H1 (cell line): ENCODE results near the gene P3H1. TPM values are rescaled to one million over a fixed set of nuclear protein-coding genes. Genes with fewer than 3 reads are reported as not detected.

Experiments
- CTCF ChIA-PET: fragments of 300-600 bp; sonication (Branson Sonifier 250); formaldehyde crosslinking; loops from one replicate; lab custom pipeline; 2021; ENCODE audit not compliant: partially characterized antibody; lab: Charles Lee
- POLR2A ChIA-PET: fragments of 300-600 bp; sonication (Branson Sonifier 250); formaldehyde crosslinking; loops from one replicate; lab custom pipeline; 2021; ENCODE audit warnings: inconsistent platforms; ENCODE audit not compliant: partially characterized antibody; lab: Charles Lee
- DNase-seq, 2 experiments: peaks; one replicate each; pipeline versions ENCODE4 v3.0.0 to v3.0.0-alpha.2; 2010 to 2022; ENCODE audit warnings: low spot score in 2 of 2, low read depth in 1 of 2, mixed read lengths in 1 of 2
- FAIRE-seq: peaks from 2 replicates; lab custom pipeline; 2011; peaks lifted over from hg19 to GRCh38; lab: Jason Lieb, UNC
- H2AFZ ChIP-seq: 2 replicates; pipeline ENCODE4 v1.8.1; 2012; ENCODE audit warnings: low read length, inconsistent platforms
- H2AK5ac ChIP-seq: 2 replicates; pipeline ENCODE4 v1.6.1; 2013; ENCODE audit warnings: low read depth, low read length
- H2BK120ac ChIP-seq: replicated peaks from 2 replicates; pipeline ENCODE3; 2013; ENCODE audit warnings: low read depth, low read length, inconsistent platforms
- H2BK12ac ChIP-seq: 2 replicates; pipeline ENCODE4 v1.6.1; 2013; ENCODE audit warnings: low read depth, low read length
- H2BK15ac ChIP-seq: 2 replicates; pipeline ENCODE4 v1.6.1; 2013; ENCODE audit warnings: low read length
- H2BK20ac ChIP-seq: 2 replicates; pipeline ENCODE4 v1.6.1; 2013; ENCODE audit warnings: low read length
- H2BK5ac ChIP-seq: 2 replicates; pipeline ENCODE4 v1.6.1; 2013; ENCODE audit warnings: low read depth, low read length
- H3K14ac ChIP-seq: 2 replicates; pipeline ENCODE4 v1.6.1; 2013; ENCODE audit warnings: inconsistent platforms; ENCODE audit not compliant: insufficient read length
- H3K18ac ChIP-seq: 2 replicates; pipeline ENCODE4 v1.6.1; 2013; ENCODE audit warnings: low read length; ENCODE audit errors: extremely low read depth
- H3K23ac ChIP-seq: 2 replicates; pipeline ENCODE4 v1.6.1; 2013; ENCODE audit warnings: inconsistent platforms; ENCODE audit not compliant: insufficient read length
- H3K23me2 ChIP-seq: 2 replicates; pipeline ENCODE4 v1.6.1; 2013; ENCODE audit warnings: low read depth, low read length
- H3K27ac ChIP-seq: 2 replicates; pipeline ENCODE4 v1.6.1; 2011; ENCODE audit warnings: low read depth, low read length, inconsistent platforms
- H3K27me3 ChIP-seq, 4 experiments: replicated peaks in 1 of 4; 1 replicate in 1 of 4; 2 replicates in 3 of 4; pipeline versions ENCODE4 v1.6.1 to v1.8.1; 2011 to 2013; ENCODE audit warnings: low read length in 3 of 4, mild to moderate bottlenecking in 3 of 4, inconsistent platforms in 2 of 4, mixed read lengths in 2 of 4, moderate library complexity in 1 of 4; ENCODE audit not compliant: control insufficient read depth in 3 of 4, insufficient read depth in 3 of 4; ENCODE audit errors: extremely low read depth in 1 of 4
- H3K36me3 ChIP-seq, 4 experiments: 2 replicates each; pipeline versions ENCODE4 v1.6.1 to v1.8.1; 2011 to 2013; ENCODE audit warnings: mild to moderate bottlenecking in 4 of 4, low read length in 3 of 4, moderate library complexity in 2 of 4, control low read depth in 1 of 4, inconsistent platforms in 1 of 4; ENCODE audit not compliant: insufficient read depth in 4 of 4, control insufficient read depth in 2 of 4
- H3K4ac ChIP-seq: replicated peaks from 2 replicates; pipeline ENCODE3; 2013; ENCODE audit warnings: low read length, low read depth, mixed read lengths, inconsistent platforms; ENCODE audit not compliant: insufficient read length
- H3K4me1 ChIP-seq, 4 experiments: replicated peaks in 1 of 4; 1 replicate in 1 of 4; 2 replicates in 3 of 4; pipeline versions ENCODE4 v1.6.1 to v1.8.1; 2011 to 2013; ENCODE audit warnings: low read length in 3 of 4, inconsistent platforms in 2 of 4, mixed read lengths in 1 of 4; ENCODE audit not compliant: insufficient read depth in 4 of 4, control insufficient read depth in 3 of 4
- H3K4me2 ChIP-seq, 2 experiments: 2 replicates each; pipeline versions ENCODE4 v1.6.1 to v1.8.1; 2011 to 2013; ENCODE audit warnings: low read depth in 2 of 2, low read length in 2 of 2, control low read depth in 1 of 2, inconsistent platforms in 1 of 2, mild to moderate bottlenecking in 1 of 2; ENCODE audit not compliant: insufficient read depth in 1 of 2
- H3K4me3 ChIP-seq, 4 experiments: fragments of 200-600, 300-600 bp in 1 of 4; sonication (generic), shearing (Covaris generic), sonication (Bioruptor Twin) in 1 of 4; 2 replicates each; pipeline versions ENCODE4 v1.5.1 to v1.8.1; 2011 to 2016; ENCODE audit warnings: low read length in 4 of 4, low read depth in 3 of 4, control low read depth in 2 of 4, inconsistent platforms in 2 of 4, mild to moderate bottlenecking in 2 of 4, mixed read lengths in 1 of 4, moderate library complexity in 1 of 4; ENCODE audit not compliant: insufficient read depth in 2 of 4; ENCODE audit errors: extremely low read depth in 1 of 4
- H3K56ac ChIP-seq: replicated peaks from 2 replicates; pipeline ENCODE3; 2013; ENCODE audit warnings: low read depth, mild to moderate bottlenecking, mixed read lengths, low read length, inconsistent platforms; ENCODE audit not compliant: insufficient read length
- H3K79me1 ChIP-seq: 2 replicates; pipeline ENCODE4 v1.6.1; 2013; ENCODE audit warnings: low read depth, low read length, control low read depth
- H3K79me2 ChIP-seq, 2 experiments: 2 replicates each; pipeline versions ENCODE4 v1.6.1 to v1.8.1; 2012 to 2013; ENCODE audit warnings: low read length in 2 of 2, mild to moderate bottlenecking in 2 of 2, inconsistent platforms in 1 of 2; ENCODE audit not compliant: insufficient read depth in 2 of 2, control insufficient read depth in 1 of 2
- H3K9ac ChIP-seq, 4 experiments: replicated peaks in 1 of 4; 1 replicate in 1 of 4; 2 replicates in 3 of 4; pipeline versions ENCODE4 v1.6.1 to v1.8.1; 2011 to 2013; ENCODE audit warnings: low read depth in 3 of 4, low read length in 3 of 4, control low read depth in 2 of 4, mild to moderate bottlenecking in 2 of 4, moderate library complexity in 2 of 4, inconsistent platforms in 1 of 4; ENCODE audit errors: extremely low read depth in 1 of 4
- H3K9me3 ChIP-seq, 2 experiments: 2 replicates each; pipeline versions ENCODE4 v1.6.1 to v1.8.1; 2012 to 2013; ENCODE audit warnings: mild to moderate bottlenecking in 2 of 2, moderate library complexity in 2 of 2, control low read depth in 1 of 2, inconsistent platforms in 1 of 2, low read depth in 1 of 2, low read length in 1 of 2, mixed read lengths in 1 of 2; ENCODE audit not compliant: insufficient read depth in 2 of 2
- H4K20me1 ChIP-seq, 2 experiments: replicated peaks in 1 of 2; 2 replicates each; pipeline versions ENCODE3 to v1.8.1; 2011 to 2013; ENCODE audit warnings: inconsistent platforms in 2 of 2, low read length in 2 of 2, mild to moderate bottlenecking in 1 of 2; ENCODE audit not compliant: insufficient read depth in 2 of 2, control insufficient read depth in 1 of 2
- H4K5ac ChIP-seq: 2 replicates; pipeline ENCODE4 v1.6.1; 2013; ENCODE audit warnings: low read length, low read depth, mixed read lengths, inconsistent platforms; ENCODE audit not compliant: insufficient read length
- H4K8ac ChIP-seq: 2 replicates; pipeline ENCODE4 v1.8.0; 2013; ENCODE audit warnings: mild to moderate bottlenecking, moderate library complexity, low read length, inconsistent platforms; ENCODE audit not compliant: insufficient read depth; ENCODE audit errors: extremely low read depth
- H4K91ac ChIP-seq: replicated peaks from 2 replicates; pipeline ENCODE3; 2013; ENCODE audit warnings: low read length, mixed read lengths, inconsistent platforms; ENCODE audit not compliant: insufficient read length
- CBX8 ChIP-seq: fragments of 300-800, 300-1000 bp; sonication (generic); IDR thresholded peaks from 2 replicates; pipeline ENCODE4 v1.7.1; 2016; ENCODE audit warnings: low read depth, low read length, borderline replicate concordance
- CHD2 ChIP-seq: IDR thresholded peaks from 2 replicates; pipeline ENCODE4 v1.6.1; 2012; ENCODE audit warnings: low read length, improper control_type of control experiment
- EP300 ChIP-seq, 2 experiments: IDR thresholded peaks; 1 replicate in 1 of 2; 2 replicates in 1 of 2; pipeline ENCODE4 v1.6.1; 2011 to 2012; ENCODE audit warnings: low read depth in 2 of 2, low read length in 2 of 2, mild to moderate bottlenecking in 2 of 2, borderline replicate concordance in 1 of 2, inconsistent platforms in 1 of 2, moderate library complexity in 1 of 2
- MAFK ChIP-seq: IDR thresholded peaks from 2 replicates; pipeline ENCODE4 v1.6.1; 2012; ENCODE audit warnings: low read depth, mild to moderate bottlenecking, improper control_type of control experiment, low read length
- POLR2A ChIP-seq, 2 experiments: IDR thresholded peaks; 1 replicate in 1 of 2; 2 replicates in 1 of 2; pipeline ENCODE4 v1.6.1; 2011; ENCODE audit warnings: low read depth in 2 of 2, low read length in 2 of 2, mild to moderate bottlenecking in 2 of 2; ENCODE audit errors: control extremely low read depth in 1 of 2
- SAP30 ChIP-seq: fragments of 300-600 bp; sonication (generic); IDR thresholded peaks from 2 replicates; pipeline ENCODE4 v1.7.1; 2012; ENCODE audit warnings: low read length, moderate library complexity, mild to moderate bottlenecking, inconsistent platforms; ENCODE audit not compliant: insufficient read depth, insufficient replicate concordance
- SP2 ChIP-seq: IDR thresholded peaks from 2 replicates; pipeline ENCODE4 v1.6.1; 2012; ENCODE audit warnings: mild to moderate bottlenecking, low read length, inconsistent platforms
- SP4 ChIP-seq: IDR thresholded peaks from 2 replicates; pipeline ENCODE4 v1.6.1; 2012; ENCODE audit warnings: low read length, inconsistent platforms
- TAF1 ChIP-seq: IDR thresholded peaks from 2 replicates; pipeline ENCODE4 v1.6.1; 2011; ENCODE audit warnings: mild to moderate bottlenecking, low read depth, low read length
- WGBS, 2 experiments: shearing (Covaris generic) in 1 of 2; methylation state at CpG; one replicate each; pipeline versions ENCODE4 v1.1.6 to v1.1.7; 2013 to 2015; ENCODE audit warnings: low lambda C conversion rate in 2 of 2, mixed read lengths in 2 of 2, inconsistent platforms in 1 of 2, low coverage in 1 of 2, missing lambda C conversion rate in 1 of 2; ENCODE audit not compliant: insufficient replicate concordance in 2 of 2, insufficient coverage in 1 of 2, insufficient read length in 1 of 2; ENCODE audit errors: extremely low coverage in 1 of 2, missing lambda C conversion rate in 1 of 2; 5-methylcytosine and 5-hydroxymethylcytosine counted together
- polyA plus RNA-seq, 7 experiments: library from polyadenylated mRNA; depleted of rRNA in 3 of 7; stranded (reverse) in 5 of 7; unstranded in 2 of 7; fragments of >200 nt in 5 of 7; fragments of 200-250 nt in 2 of 7; gene quantifications; 1 replicate in 5 of 7; 2 replicates in 1 of 7; 4 replicates in 1 of 7; pipeline versions ENCODE4 v1.2.1 to v1.2.3, GENCODE V29; 2011 to 2013; ENCODE audit warnings: missing spikeins in 2 of 7, mixed read lengths in 2 of 7
- total RNA-seq: library from RNA; stranded (reverse); fragmentation: NEBNext Ultra II Directional; extraction: Animal tissue kit (Norgen Biotek cat#: 25700); gene quantifications from 2 replicates; pipeline ENCODE4 v1.2.1, GENCODE V29; 2021
- TF ChIP-seq, protein P1 (sequence below): IDR thresholded peaks from 2 replicates; pipeline ENCODE4 v1.6.1; 2012; ENCODE audit warnings: low read length, inconsistent platforms

The P3H1 gene
- total and polyA plus RNA-seq, 2 of the 8 experiments (the other 6 are each of a cell fraction or from before 2014, with no cell fraction given), result 58.4 to 87.5 TPM

DNA sequence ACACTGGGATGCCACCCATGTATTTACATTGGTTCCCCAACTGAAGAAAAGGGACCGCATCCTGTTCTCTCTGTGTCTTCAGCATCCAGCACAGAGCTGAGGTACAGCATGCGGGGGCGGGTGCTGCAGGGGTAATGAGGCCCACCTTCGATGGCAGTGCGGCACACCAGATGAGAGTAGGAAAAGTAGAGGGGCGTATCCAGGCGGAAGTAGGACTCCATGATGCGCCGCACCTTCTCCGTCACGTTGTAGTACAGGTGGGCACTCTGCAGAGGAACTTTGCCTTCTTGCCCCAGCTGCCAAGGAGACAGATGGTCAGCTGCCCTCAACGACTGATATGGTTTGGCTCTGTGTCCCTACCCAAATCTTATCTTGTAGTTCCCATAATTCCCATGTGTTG, 16.8 kb downstream of the P3H1 start:
- Histone ChIP-seq H3K27ac (no peak overlapping the region), H4K8ac (no peak overlapping the region), H3K56ac (no peak overlapping the region), H3K9ac (no peak overlapping the region), H2BK20ac (no peak overlapping the region), H4K91ac (no peak overlapping the region), H2BK120ac (no peak overlapping the region), H3K14ac (no peak overlapping the region), H2BK12ac (no peak overlapping the region), H3K79me2 (no peaks in the 10 kb centered on the region), H2BK15ac (no peak overlapping the region), H3K4me2 (no peak overlapping the region), H2BK5ac (no peak overlapping the region), H3K18ac (no peak overlapping the region), H2AK5ac (no peak overlapping the region), H2AFZ (no peak overlapping the region), H3K23me2 (no peaks in the 10 kb centered on the region), H3K9me3 (peaks cover 4 to 9% of the 10 kb centered on the region in 2 experiments; a peak in 3 of 4 replicates), H3K4me1 (no peaks in the 10 kb centered on the region), H3K36me3 (peaks cover 23 to 62% (median 37%) of the 10 kb centered on the region in 4 experiments), H3K4ac (no peak overlapping the region), H4K20me1 (peaks cover 0 to 4% of the 10 kb centered on the region in 2 experiments), H3K79me1 (no peaks in the 10 kb centered on the region), H3K23ac (no peak overlapping the region), H4K5ac (no peak overlapping the region), H3K4me3 (no peak overlapping the region)
- WGBS, 2 experiments, result 96% methylated on average over 12 of the region's 12 CpGs; no CpG with 5 or more reads in 1 of the 2 experiments
- POLR2A ChIA-PET, result interaction anchor here (1.4 to 1.8 kb wide), 2 partner anchors 10 to 67 kb away, joined by 4 to 5 read pairs; partner anchors contain the start of genes CLDN19 and YBX1
- FAIRE-seq (no peak), DNase-seq (no peak)
- CTCF ChIA-PET, result interaction anchor here (0.8 to 7.8 kb wide), 3 partner anchors 15 to 172 kb away, joined by 3 to 62 read pairs (median 3); no protein-coding TSS in a partner anchor
- TF ChIP-seq, protein P1, sequence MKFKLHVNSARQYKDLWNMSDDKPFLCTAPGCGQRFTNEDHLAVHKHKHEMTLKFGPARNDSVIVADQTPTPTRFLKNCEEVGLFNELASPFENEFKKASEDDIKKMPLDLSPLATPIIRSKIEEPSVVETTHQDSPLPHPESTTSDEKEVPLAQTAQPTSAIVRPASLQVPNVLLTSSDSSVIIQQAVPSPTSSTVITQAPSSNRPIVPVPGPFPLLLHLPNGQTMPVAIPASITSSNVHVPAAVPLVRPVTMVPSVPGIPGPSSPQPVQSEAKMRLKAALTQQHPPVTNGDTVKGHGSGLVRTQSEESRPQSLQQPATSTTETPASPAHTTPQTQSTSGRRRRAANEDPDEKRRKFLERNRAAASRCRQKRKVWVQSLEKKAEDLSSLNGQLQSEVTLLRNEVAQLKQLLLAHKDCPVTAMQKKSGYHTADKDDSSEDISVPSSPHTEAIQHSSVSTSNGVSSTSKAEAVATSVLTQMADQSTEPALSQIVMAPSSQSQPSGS, result no peak
- TF ChIP-seq SAP30 (no peak), EP300 (IDR thresholded peaks at IDR 0.05; ENCODE audit: borderline replicate concordance in 1 of 2, low read depth in 2 of 2, low read length in 2 of 2) (no peak), CHD2 (no peak), MAFK (no peak), CBX8 (no peak), SP2 (no peak), POLR2A (IDR thresholded peaks at IDR 0.05; ENCODE audit: control extremely low read depth in 1 of 2, low read depth in 2 of 2, low read length in 2 of 2) (no peak), TAF1 (no peak), SP4 (no peak)
- TF ChIP-seq, all 59 proteins: peak for 0
- no peaks in the 10 kb centered on the region for H3K27me3 ChIP-seq
